Fibroblast of lung (primary cell): Measurements from ENCODE around the gene HACL1. TPM values are rescaled to one million over a fixed set of nuclear protein-coding genes. Genes with fewer than 3 reads are reported as not detected.
"Not testable (repeated sequence)": the region's sequence is repeated elsewhere in the genome, so short reads cannot be mapped to it uniquely, and the experiment has no call there.

Experiments
- DNase-seq, 2 donors: peaks; one replicate each; pipeline versions ENCODE4 v3.0.0 to v3.0.0-alpha.2; 2010; ENCODE audit warnings: low read depth in 2 of 2
- H2AFZ ChIP-seq: 2 replicates; pipeline ENCODE4 v1.5.1; 2012; ENCODE audit warnings: low read length, control low read depth, inconsistent platforms
- H3K27ac ChIP-seq: 2 replicates; pipeline ENCODE4 v1.5.1; 2011; ENCODE audit warnings: low read length, control low read depth; ENCODE audit not compliant: insufficient read depth
- H3K27me3 ChIP-seq: 2 replicates; pipeline ENCODE4 v1.5.1; 2011; ENCODE audit warnings: mild to moderate bottlenecking, low read length; ENCODE audit not compliant: control insufficient read depth, insufficient read depth
- H3K36me3 ChIP-seq: 2 replicates; pipeline ENCODE4 v1.5.1; 2011; ENCODE audit warnings: low read length; ENCODE audit not compliant: control insufficient read depth, insufficient read depth
- H3K4me1 ChIP-seq: 2 replicates; pipeline ENCODE4 v1.5.1; 2011; ENCODE audit warnings: low read length; ENCODE audit not compliant: control insufficient read depth, insufficient read depth; ENCODE audit errors: extremely low read depth
- H3K4me2 ChIP-seq: 2 replicates; pipeline ENCODE4 v1.5.1; 2011; ENCODE audit warnings: low read length, control low read depth; ENCODE audit not compliant: insufficient read depth; ENCODE audit errors: extremely low read depth
- H3K4me3 ChIP-seq, 4 experiments: fragments of 200-600 bp in 1 of 4; sonication (generic) in 1 of 4; replicated peaks in 1 of 4; 2 replicates each; pipeline ENCODE4 v1.5.1; 2011 to 2016; ENCODE audit warnings: low read length in 4 of 4, low read depth in 3 of 4, mild to moderate bottlenecking in 3 of 4, control low read depth in 2 of 4, inconsistent platforms in 1 of 4, mixed read lengths in 1 of 4; ENCODE audit not compliant: insufficient read depth in 1 of 4; ENCODE audit errors: control extremely low read depth in 1 of 4
- H3K79me2 ChIP-seq: 2 replicates; pipeline ENCODE4 v1.5.1; 2012; ENCODE audit warnings: mild to moderate bottlenecking, low read length, inconsistent platforms; ENCODE audit not compliant: control insufficient read depth, insufficient read depth
- H3K9ac ChIP-seq: 2 replicates; pipeline ENCODE4 v1.5.1; 2011; ENCODE audit warnings: mild to moderate bottlenecking, low read length, control low read depth; ENCODE audit not compliant: insufficient read depth
- H3K9me3 ChIP-seq: 2 replicates; pipeline ENCODE4 v1.5.1; 2012; ENCODE audit warnings: low read depth, low read length; ENCODE audit not compliant: control insufficient read depth, insufficient read depth
- H4K20me1 ChIP-seq: 2 replicates; pipeline ENCODE4 v1.5.1; 2011; ENCODE audit warnings: low read length; ENCODE audit not compliant: control insufficient read depth, insufficient read depth; ENCODE audit errors: extremely low read depth
- EZH2 ChIP-seq: IDR thresholded peaks from 2 replicates; pipeline ENCODE4 v1.5.1; 2012; ENCODE audit warnings: low read length, control low read depth, mild to moderate bottlenecking; ENCODE audit errors: missing control alignments
- polyA plus RNA-seq, 2 donors: library from polyadenylated mRNA; depleted of rRNA in 1 of 2; stranded (reverse) in 1 of 2; unstranded in 1 of 2; fragments of >200 nt; gene quantifications; 2 replicates each; pipeline ENCODE4 v1.2.1, GENCODE V29; 2011 to 2012; ENCODE audit warnings: missing spikeins in 1 of 2
- total RNA-seq: library from RNA; depleted of rRNA; stranded (reverse); fragments of >200 nt; gene quantifications from 2 replicates; pipeline ENCODE4 v1.2.1, GENCODE V29; 2014
- TF ChIP-seq, protein P1 (sequence below), 2 donors: IDR thresholded peaks in 1 of 2; conservative IDR thresholded peaks in 1 of 2; 1 replicate in 1 of 2; 2 replicates in 1 of 2; pipeline ENCODE4 v1.5.1; 2011 to 2012; ENCODE audit warnings: low read length in 2 of 2, control low read depth in 1 of 2, inconsistent platforms in 1 of 2, low read depth in 1 of 2, mild to moderate bottlenecking in 1 of 2

HACL1 gene
- total and polyA plus RNA-seq, 2 donors (not counting 1 experiment from before 2014, with no cell fraction given) = 16.0 to 20.6 TPM

DNA sequence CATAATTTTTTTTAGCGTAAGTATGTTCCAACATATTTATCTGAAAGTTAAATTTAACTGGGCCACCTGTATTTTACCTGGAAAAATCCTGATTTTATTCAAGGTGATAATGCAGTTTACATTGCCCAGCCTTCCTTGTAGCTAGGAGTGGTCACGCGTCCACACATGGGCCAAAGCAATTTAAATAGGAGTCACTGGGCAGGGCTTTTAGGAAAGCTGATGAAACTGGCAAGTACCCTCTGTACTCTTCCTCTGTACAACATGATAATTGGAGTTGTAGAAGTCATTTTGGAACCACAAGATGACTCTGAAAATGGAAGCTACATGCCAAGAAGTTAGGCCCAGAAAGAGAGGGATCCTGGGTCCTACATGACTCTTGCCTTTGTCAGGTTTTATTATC, 9.6 kb upstream of the HACL1 start:
- Histone ChIP-seq H3K9ac (no peak overlapping the region), H3K27ac (no peak overlapping the region), H3K4me3 (no peak overlapping the region), H3K9me3 (no peaks in the 10 kb centered on the region), H2AFZ (no peak overlapping the region), H3K4me1 (peaks cover 2% of the 10 kb centered on the region), H3K4me2 (no peak overlapping the region), H3K36me3 (no peaks in the 10 kb centered on the region), H4K20me1 (no peaks in the 10 kb centered on the region), H3K79me2 (no peaks in the 10 kb centered on the region), H3K27me3 (no peaks in the 10 kb centered on the region)
- no peak for DNase-seq
- TF ChIP-seq, protein P1, sequence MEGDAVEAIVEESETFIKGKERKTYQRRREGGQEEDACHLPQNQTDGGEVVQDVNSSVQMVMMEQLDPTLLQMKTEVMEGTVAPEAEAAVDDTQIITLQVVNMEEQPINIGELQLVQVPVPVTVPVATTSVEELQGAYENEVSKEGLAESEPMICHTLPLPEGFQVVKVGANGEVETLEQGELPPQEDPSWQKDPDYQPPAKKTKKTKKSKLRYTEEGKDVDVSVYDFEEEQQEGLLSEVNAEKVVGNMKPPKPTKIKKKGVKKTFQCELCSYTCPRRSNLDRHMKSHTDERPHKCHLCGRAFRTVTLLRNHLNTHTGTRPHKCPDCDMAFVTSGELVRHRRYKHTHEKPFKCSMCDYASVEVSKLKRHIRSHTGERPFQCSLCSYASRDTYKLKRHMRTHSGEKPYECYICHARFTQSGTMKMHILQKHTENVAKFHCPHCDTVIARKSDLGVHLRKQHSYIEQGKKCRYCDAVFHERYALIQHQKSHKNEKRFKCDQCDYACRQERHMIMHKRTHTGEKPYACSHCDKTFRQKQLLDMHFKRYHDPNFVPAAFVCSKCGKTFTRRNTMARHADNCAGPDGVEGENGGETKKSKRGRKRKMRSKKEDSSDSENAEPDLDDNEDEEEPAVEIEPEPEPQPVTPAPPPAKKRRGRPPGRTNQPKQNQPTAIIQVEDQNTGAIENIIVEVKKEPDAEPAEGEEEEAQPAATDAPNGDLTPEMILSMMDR (conservative IDR thresholded peaks at IDR 0.05 in 1 of 2, IDR thresholded peaks at IDR 0.05 in 1 of 2; ENCODE audit: low read depth in 1 of 2, low read length in 2 of 2) = no peak
- TF ChIP-seq EZH2 = no peak

DNA sequence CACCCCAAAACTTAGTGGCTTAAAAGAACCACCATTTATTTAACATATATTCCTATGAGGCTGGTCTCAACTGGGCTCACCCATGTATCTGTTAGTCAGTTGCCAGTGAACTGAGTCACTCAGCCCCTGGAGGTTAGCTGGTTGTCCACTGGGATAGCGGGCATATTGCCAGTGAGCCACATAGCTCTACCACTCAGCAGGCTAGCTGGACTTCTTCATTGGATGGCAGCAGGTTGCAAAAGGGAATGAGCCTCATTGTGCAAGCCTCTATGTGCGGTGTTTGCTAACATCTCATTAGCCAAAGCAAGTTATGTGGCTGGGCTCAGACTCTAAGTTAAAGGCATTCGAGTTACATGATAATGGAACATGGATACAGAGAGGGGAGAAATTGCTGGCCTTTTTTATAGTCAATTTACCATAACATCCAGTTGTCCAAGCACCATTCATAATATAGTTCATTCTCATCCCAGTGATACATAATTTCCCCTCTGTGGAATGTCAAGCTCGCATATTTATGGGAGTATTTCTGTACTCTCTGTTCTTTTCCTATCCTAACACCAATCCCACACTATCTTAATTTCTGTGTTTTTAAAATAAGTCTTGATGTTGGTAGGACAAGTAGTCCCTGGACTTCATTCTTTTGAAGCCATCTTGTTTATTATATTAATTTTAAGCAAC, 8.9 kb upstream of the HACL1 start:
- no peaks in the 10 kb centered on the region for H3K79me2 ChIP-seq
- H3K9me3 ChIP-seq = no peaks in the 10 kb centered on the region
- peaks cover 2% of the 10 kb centered on the region for H3K4me1 ChIP-seq
- no peaks in the 10 kb centered on the region for H3K36me3 ChIP-seq
- TF ChIP-seq, protein P1 (conservative IDR thresholded peaks at IDR 0.05 in 1 of 2, IDR thresholded peaks at IDR 0.05 in 1 of 2; ENCODE audit: low read depth in 1 of 2, low read length in 2 of 2) = no peak
- TF ChIP-seq EZH2 = no peak
- H3K4me2 ChIP-seq = no peak overlapping the region
- H2AFZ ChIP-seq = no peak overlapping the region
- no peaks in the 10 kb centered on the region for H4K20me1 ChIP-seq
- no peaks in the 10 kb centered on the region for H3K27me3 ChIP-seq
- peak; percentile 64 to 86 for DNase-seq
- H3K27ac ChIP-seq = no peak overlapping the region
- H3K9ac ChIP-seq = no peak overlapping the region
- H3K4me3 ChIP-seq = no peak overlapping the region

DNA sequence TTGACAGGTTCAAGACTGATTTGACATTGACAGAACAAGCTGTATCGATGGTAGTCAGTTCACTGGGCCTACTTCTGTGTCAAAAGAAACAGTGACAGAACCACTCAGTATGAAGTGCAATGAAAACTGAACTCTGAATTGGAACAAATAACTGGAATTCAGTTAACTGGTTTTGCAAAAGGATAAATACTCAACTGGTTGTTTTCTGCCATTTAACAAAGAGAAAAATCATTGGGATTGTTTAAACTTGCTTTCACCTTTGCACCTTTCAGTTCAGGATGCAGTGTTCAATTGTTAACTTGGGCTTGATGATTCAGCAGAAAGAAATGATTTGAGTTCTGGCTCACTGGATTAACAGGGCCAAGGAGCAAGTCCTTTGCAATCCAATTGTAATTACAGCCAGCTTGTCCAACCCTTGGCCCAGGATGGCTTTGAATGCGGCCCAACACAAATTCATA, 5.1 kb upstream of the HACL1 start:
- H3K4me3 ChIP-seq = no peak overlapping the region
- TF ChIP-seq EZH2 = no peak
- TF ChIP-seq, protein P1 (conservative IDR thresholded peaks at IDR 0.05 in 1 of 2, IDR thresholded peaks at IDR 0.05 in 1 of 2; ENCODE audit: low read depth in 1 of 2, low read length in 2 of 2) = no peak
- H3K9me3 ChIP-seq = no peaks in the 10 kb centered on the region
- H3K27me3 ChIP-seq = no peaks in the 10 kb centered on the region
- H3K4me1 ChIP-seq = peaks cover 2% of the 10 kb centered on the region
- H3K27ac ChIP-seq = no peak overlapping the region
- peak; percentile 9 to 31 for DNase-seq
- no peak overlapping the region for H2AFZ ChIP-seq
- H3K79me2 ChIP-seq = no peaks in the 10 kb centered on the region
- H4K20me1 ChIP-seq = no peaks in the 10 kb centered on the region
- H3K36me3 ChIP-seq = no peaks in the 10 kb centered on the region
- no peak overlapping the region for H3K4me2 ChIP-seq
- H3K9ac ChIP-seq = no peak overlapping the region

DNA sequence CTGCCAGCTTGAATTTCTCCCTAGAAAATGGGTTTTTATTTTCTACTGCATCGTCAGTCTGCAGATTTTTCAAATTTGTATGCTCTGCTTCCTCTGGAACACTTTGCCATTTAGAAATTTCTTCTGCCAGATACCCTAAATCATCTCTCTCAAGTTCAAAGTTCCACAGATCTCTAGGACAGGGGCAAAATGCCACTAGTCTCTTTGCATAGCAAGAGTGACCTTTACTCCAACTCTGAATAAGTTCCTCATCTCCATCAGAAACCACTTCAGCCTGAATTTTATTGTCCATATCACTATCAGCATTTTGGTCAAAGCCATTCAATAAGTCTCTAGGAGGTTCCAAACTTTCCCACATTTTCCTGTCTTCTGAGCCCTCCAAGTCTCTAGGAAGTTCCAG, 3.2 kb upstream of the HACL1 start:
- not testable (repeated sequence) for H3K79me2 ChIP-seq, H2AFZ ChIP-seq, H3K4me3 ChIP-seq, H3K4me2 ChIP-seq, DNase-seq, H3K27ac ChIP-seq, H3K27me3 ChIP-seq, H3K9me3 ChIP-seq, H3K36me3 ChIP-seq, H3K9ac ChIP-seq, H3K4me1 ChIP-seq, H4K20me1 ChIP-seq

DNA sequence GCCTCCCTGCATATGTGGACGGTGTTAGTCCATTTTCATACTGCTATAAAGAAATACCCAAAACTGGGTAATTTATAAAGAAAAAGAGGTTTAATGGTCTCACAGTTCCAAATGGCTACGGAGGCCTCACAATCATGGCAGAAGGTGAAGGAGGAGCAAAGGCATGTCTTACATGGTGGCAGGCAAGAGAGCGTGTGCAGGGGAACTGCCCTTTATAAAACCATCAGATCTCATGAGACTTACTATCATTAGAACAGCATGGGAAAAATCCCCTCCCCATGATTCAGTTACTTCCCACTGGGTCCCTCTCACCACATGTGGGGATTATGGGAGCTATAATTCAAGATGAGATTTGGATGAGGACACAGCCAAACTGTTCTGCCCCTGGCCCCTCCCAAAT, 1.4 kb upstream of the HACL1 start:
- not testable (repeated sequence) for H3K9ac ChIP-seq, H3K27ac ChIP-seq, H3K36me3 ChIP-seq, H3K4me1 ChIP-seq, H3K79me2 ChIP-seq, H2AFZ ChIP-seq, DNase-seq, H3K9me3 ChIP-seq, H3K27me3 ChIP-seq, H4K20me1 ChIP-seq
- peak overlapping the region in 2 of 4 experiments; percentile 73 to 99 for H3K4me3 ChIP-seq
- H3K4me2 ChIP-seq = peak overlapping the region; percentile 97
